GM23338 (cell line): Measurements from ENCODE around the gene CCDC74B. TPM values are rescaled to one million over a fixed set of nuclear protein-coding genes. Genes with fewer than 3 reads are reported as not detected.
"Not testable (repeated sequence)": the region's sequence is repeated elsewhere in the genome, so short reads cannot be mapped to it uniquely, and the experiment has no call there.

Source experiments
- ATAC-seq: fragments of 200-7000 bp; cut with Tn5 transposase; 3 replicates; pipeline ENCODE4 v1.9.1; 2020
- DNase-seq: peaks from one replicate; pipeline ENCODE4 v3.0.0-alpha.2; 2015; ENCODE audit warnings: low spot score
- H2AFZ ChIP-seq: fragments of 200-600 bp; sonication (generic); 2 replicates; pipeline ENCODE4 v1.8.0; 2016; ENCODE audit warnings: antibody characterized with exemption, mild to moderate bottlenecking, moderate library complexity
- H3F3A ChIP-seq: fragments of 200-600 bp; sonication (generic); replicated peaks from 2 replicates; pipeline ENCODE4 v1.8.0; 2017; ENCODE audit warnings: antibody characterized with exemption, mixed run types, low read depth
- H3K27ac ChIP-seq: fragments of 200-600 bp; sonication (generic); 2 replicates; pipeline ENCODE4 v1.6.1; 2016; ENCODE audit warnings: low read depth
- H3K27me3 ChIP-seq: fragments of 200-600 bp; sonication (generic); 2 replicates; pipeline ENCODE4 v1.8.0; 2016; ENCODE audit warnings: mild to moderate bottlenecking, mixed run types, moderate library complexity; ENCODE audit not compliant: insufficient read depth
- H3K36me3 ChIP-seq: fragments of 200-600 bp; sonication (generic); 2 replicates; pipeline ENCODE4 v1.8.0; 2016; ENCODE audit warnings: mild to moderate bottlenecking; ENCODE audit not compliant: insufficient read depth
- H3K4me1 ChIP-seq: fragments of 200-600 bp; sonication (generic); 2 replicates; pipeline ENCODE4 v1.8.0; 2016; ENCODE audit warnings: mild to moderate bottlenecking, moderate library complexity; ENCODE audit not compliant: insufficient read depth
- H3K4me2 ChIP-seq: fragments of 200-600 bp; sonication (generic); 2 replicates; pipeline ENCODE4 v1.7.1; 2017; ENCODE audit warnings: mixed run types
- H3K4me3 ChIP-seq: fragments of 200-600 bp; sonication (generic); 2 replicates; pipeline ENCODE4 v1.6.1; 2016; ENCODE audit warnings: mixed run types
- H3K79me2 ChIP-seq: fragments of 200-600 bp; sonication (generic); replicated peaks from 2 replicates; pipeline ENCODE4 v1.8.0; 2017; ENCODE audit warnings: mild to moderate bottlenecking; ENCODE audit not compliant: insufficient read depth
- H3K9me2 ChIP-seq: fragments of 200-600 bp; sonication (generic); 2 replicates; pipeline ENCODE4 v1.8.0; 2017; ENCODE audit not compliant: insufficient read depth
- H4K20me1 ChIP-seq: fragments of 200-600 bp; sonication (generic); replicated peaks from 2 replicates; pipeline ENCODE4 v1.8.0; 2017; ENCODE audit warnings: mild to moderate bottlenecking; ENCODE audit not compliant: insufficient read depth
- H3K27ac Mint-ChIP-seq: 2 replicates; pipeline ENCODE4 v1.8.0; 2020; ENCODE audit warnings: inconsistent platforms, mild to moderate bottlenecking, moderate library complexity, mixed read lengths
- H3K27me3 Mint-ChIP-seq: 3 replicates; pipeline ENCODE4 v1.8.0; 2022; ENCODE audit warnings: low read depth, mild to moderate bottlenecking, moderate library complexity, mixed read lengths, inconsistent platforms; ENCODE audit not compliant: insufficient read depth, poor library complexity
- H3K36me3 Mint-ChIP-seq: 3 replicates; pipeline ENCODE4 v1.8.0; 2021; ENCODE audit warnings: low read depth, mild to moderate bottlenecking, inconsistent platforms, moderate library complexity, mixed read lengths
- H3K4me1 Mint-ChIP-seq: 3 replicates; pipeline ENCODE4 v1.8.0; 2020; ENCODE audit warnings: mild to moderate bottlenecking, inconsistent platforms, mixed read lengths
- H3K4me3 Mint-ChIP-seq: 3 replicates; pipeline ENCODE4 v1.8.0; 2021; ENCODE audit warnings: moderate library complexity, mild to moderate bottlenecking, inconsistent platforms, mixed read lengths
- H3K9me3 Mint-ChIP-seq: 3 replicates; pipeline ENCODE4 v1.8.0; 2020; ENCODE audit warnings: moderate library complexity, mild to moderate bottlenecking, inconsistent platforms, mixed read lengths
- EZH2 ChIP-seq: fragments of 200-600 bp; sonication (generic); IDR thresholded peaks from one replicate; pipeline ENCODE4 v1.8.0; 2017; ENCODE audit warnings: antibody characterized with exemption, mild to moderate bottlenecking, low read depth; ENCODE audit not compliant: unreplicated experiment
- ZNF114 ChIP-seq: fragments of 250-450 bp; sonication (Bioruptor Pico); IDR thresholded peaks from 2 replicates; pipeline ENCODE4 v1.5.0; 2020; ENCODE audit warnings: mild to moderate bottlenecking, moderate library complexity
- polyA plus RNA-seq: library from polyadenylated mRNA; unstranded; fragments of >200 nt; fragmentation: Nextera tagmentation; extraction: Ambion mirVana; gene quantifications from 2 replicates; pipeline ENCODE4 v1.2.1, GENCODE V29; 2016
- total RNA-seq: library from RNA; depleted of rRNA; stranded (reverse); fragments of >200 nt; shearing (Covaris generic); gene quantifications from 2 replicates; pipeline ENCODE4 v1.2.3, GENCODE V29; 2014
- TF ChIP-seq, protein P1 (sequence below): IDR thresholded peaks from one replicate; pipeline ENCODE4 v1.6.1; 2018; ENCODE audit warnings: antibody characterized with exemption; ENCODE audit not compliant: unreplicated experiment

The CCDC74B gene
- total and polyA plus RNA-seq, 2 experiments from 2014 or later: 16.4 to 34.5 TPM

DNA sequence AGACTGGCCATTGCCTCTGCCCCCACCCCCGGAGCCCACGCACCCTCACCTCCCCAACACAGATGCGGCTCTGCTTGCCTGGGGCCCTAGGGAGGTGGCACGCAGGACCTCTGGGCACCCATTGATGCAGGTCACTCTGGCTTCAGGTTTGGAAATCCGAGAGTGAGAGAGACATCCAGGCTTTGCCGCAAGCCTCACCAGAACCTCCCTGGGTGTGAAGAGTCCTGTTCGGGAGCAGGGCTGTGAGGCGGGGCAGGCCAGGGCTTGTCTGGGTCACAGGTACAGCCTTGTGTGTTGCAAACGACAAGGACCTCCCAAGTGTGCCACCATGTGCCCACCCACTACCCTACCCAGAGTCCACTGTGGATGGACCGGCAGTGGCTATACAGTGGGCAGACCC is 8.4 kb downstream of the CCDC74B start:
- not testable (repeated sequence) for H2AFZ ChIP-seq, H3K27ac Mint-ChIP-seq, ATAC-seq, H3K4me3 Mint-ChIP-seq, H3F3A ChIP-seq, H3K27ac ChIP-seq, H3K4me1 ChIP-seq, H3K27me3 Mint-ChIP-seq, H3K4me3 ChIP-seq, H3K4me2 ChIP-seq, DNase-seq, H3K9me2 ChIP-seq, H3K36me3 ChIP-seq, H3K9me3 Mint-ChIP-seq, H3K79me2 ChIP-seq, H4K20me1 ChIP-seq, H3K27me3 ChIP-seq, H3K4me1 Mint-ChIP-seq, H3K36me3 Mint-ChIP-seq

DNA sequence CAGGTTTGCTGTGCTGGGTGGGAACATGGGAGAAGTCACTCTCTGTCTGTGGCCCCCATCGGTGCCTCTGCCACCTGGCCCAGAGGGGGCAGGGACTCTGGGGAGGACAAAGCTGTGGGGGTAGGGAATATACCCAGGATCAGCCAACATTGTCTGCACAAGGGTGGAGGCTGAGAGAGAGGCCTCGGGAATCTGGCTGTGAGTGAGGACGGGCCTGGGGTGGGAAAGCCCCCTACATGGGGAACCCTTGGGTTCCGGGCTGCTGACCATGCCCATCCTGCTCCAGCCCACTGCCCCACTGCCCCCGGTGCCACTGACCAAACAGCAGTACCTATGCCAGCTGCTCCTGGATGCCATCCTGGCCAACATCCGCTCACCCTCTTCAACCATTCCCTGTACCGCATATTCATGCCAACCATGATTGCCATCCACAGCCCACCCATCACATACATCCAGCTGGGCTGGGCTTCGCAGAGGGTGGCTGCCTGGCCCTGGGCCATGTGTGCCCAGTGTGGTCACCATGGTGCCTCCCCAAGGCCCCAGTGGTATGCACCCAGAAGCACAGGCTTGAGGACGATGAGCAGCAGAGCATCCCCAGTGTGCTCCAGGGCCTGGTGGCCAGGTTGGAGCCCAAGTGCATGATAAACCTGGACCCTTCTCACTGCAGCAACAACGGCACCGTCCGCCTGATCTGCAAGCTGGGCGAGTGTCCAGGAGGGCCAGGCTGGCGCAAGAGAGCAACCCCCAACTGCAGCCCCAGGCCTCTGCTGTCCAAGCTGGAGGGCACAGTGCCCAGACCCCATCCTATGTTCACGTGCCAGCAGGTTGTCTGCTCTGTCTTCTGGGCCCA is 9.0 kb downstream of the CCDC74B start:
- H3K9me2 ChIP-seq: no peaks in the 10 kb centered on the region
- Mint-ChIP-seq H3K27ac (no peak overlapping the region), H3K9me3 (no peaks in the 10 kb centered on the region), H3K4me1 (no peaks in the 10 kb centered on the region), H3K36me3 (no peaks in the 10 kb centered on the region), H3K4me3 (no peak overlapping the region), H3K27me3 (peaks cover 2% of the 10 kb centered on the region)
- TF ChIP-seq, protein P1, sequence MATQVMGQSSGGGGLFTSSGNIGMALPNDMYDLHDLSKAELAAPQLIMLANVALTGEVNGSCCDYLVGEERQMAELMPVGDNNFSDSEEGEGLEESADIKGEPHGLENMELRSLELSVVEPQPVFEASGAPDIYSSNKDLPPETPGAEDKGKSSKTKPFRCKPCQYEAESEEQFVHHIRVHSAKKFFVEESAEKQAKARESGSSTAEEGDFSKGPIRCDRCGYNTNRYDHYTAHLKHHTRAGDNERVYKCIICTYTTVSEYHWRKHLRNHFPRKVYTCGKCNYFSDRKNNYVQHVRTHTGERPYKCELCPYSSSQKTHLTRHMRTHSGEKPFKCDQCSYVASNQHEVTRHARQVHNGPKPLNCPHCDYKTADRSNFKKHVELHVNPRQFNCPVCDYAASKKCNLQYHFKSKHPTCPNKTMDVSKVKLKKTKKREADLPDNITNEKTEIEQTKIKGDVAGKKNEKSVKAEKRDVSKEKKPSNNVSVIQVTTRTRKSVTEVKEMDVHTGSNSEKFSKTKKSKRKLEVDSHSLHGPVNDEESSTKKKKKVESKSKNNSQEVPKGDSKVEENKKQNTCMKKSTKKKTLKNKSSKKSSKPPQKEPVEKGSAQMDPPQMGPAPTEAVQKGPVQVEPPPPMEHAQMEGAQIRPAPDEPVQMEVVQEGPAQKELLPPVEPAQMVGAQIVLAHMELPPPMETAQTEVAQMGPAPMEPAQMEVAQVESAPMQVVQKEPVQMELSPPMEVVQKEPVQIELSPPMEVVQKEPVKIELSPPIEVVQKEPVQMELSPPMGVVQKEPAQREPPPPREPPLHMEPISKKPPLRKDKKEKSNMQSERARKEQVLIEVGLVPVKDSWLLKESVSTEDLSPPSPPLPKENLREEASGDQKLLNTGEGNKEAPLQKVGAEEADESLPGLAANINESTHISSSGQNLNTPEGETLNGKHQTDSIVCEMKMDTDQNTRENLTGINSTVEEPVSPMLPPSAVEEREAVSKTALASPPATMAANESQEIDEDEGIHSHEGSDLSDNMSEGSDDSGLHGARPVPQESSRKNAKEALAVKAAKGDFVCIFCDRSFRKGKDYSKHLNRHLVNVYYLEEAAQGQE: no peak
- TF ChIP-seq ZNF114 (CRISPR knock-in tag) (no peak), EZH2 (no peak)
- H3K36me3 ChIP-seq: no peaks in the 10 kb centered on the region
- no peaks in the 10 kb centered on the region for H3K27me3 ChIP-seq
- H3K79me2 ChIP-seq: no peaks in the 10 kb centered on the region
- no peak overlapping the region for H2AFZ ChIP-seq
- ATAC-seq (no peak), DNase-seq (no peak)
- H3F3A ChIP-seq: no peaks in the 10 kb centered on the region
- no peak overlapping the region for H3K4me3 ChIP-seq
- H3K4me2 ChIP-seq: no peak overlapping the region
- no peak overlapping the region for H3K27ac ChIP-seq
- H3K4me1 ChIP-seq: no peaks in the 10 kb centered on the region
- no peaks in the 10 kb centered on the region for H4K20me1 ChIP-seq

DNA sequence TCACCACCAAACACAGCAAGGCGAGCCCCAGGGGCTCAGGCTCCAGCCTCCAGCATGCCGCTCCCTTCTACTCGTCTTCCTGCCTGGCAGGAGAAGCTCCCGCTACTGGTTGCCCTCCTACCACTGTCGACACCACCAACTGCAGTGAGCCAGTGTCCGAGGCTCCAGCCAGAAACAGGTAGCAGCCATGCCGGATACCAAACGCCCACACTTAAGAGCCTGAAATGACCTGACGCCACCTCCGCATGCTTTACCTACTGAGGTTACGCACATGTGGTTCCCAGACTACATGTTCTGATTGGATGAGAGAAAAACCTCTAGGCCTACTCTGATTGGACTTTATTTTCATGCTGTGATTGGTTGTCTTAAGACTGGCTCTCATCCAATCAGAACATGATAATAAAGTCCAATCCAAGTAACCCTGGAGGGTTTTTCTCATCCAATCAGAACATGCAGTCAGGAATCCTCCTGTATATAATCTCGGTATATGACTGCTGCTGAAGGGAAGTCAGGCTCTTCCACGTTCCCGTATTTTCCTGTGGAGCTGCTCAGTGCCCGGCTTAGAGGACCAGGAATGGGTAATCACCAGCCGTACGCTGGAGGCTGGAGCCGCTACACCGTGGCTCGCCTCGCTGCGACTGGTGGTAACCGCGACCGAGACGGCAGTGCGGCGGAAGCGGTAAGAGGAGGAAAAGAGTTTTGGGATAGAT is 15.6 kb downstream of the CCDC74B start, which contains the start of gene POTEF:
TSS of gene POTEF (minus strand) at position 103 of the 710 bp plus-strand sequence. CDS start 8,707 bp downstream, outside the sequence.
- H3K27ac ChIP-seq, H3K9me2 ChIP-seq, H4K20me1 ChIP-seq, H2AFZ ChIP-seq, H3K36me3 ChIP-seq, H3K4me1 ChIP-seq, H3K4me2 ChIP-seq, H3K79me2 ChIP-seq, H3K36me3 Mint-ChIP-seq, H3K27ac Mint-ChIP-seq, H3K4me3 ChIP-seq, H3K9me3 Mint-ChIP-seq, H3K4me1 Mint-ChIP-seq, H3F3A ChIP-seq, H3K27me3 ChIP-seq, H3K27me3 Mint-ChIP-seq: not testable (repeated sequence)
- ATAC-seq (peak; percentile 74), DNase-seq (peak; percentile 10)
- H3K4me3 Mint-ChIP-seq: peak within 1 kb of the TSS; percentile 60; the same call in 2 of the 3 replicates

DNA sequence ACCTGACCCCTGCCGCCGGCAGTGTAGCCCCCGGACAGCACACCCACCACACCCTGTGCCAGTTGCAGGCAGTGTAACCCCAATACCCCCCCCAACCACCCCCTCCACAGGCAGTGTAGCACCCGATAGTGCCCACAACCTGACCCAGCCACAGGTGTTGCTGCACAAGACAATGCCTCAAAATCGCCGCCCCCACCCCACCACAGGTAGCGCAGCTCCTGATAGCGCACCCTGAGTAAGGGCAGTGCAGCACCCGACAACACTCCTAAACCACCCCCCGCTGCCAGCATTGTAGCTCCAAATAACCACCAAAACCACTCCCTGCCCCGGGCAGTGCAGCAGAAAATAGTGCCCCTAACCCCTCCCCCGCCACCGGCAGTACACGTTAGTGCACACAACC is 16.4 kb downstream of the CCDC74B start:
- not testable (repeated sequence) for H4K20me1 ChIP-seq, H3K27ac ChIP-seq, H3K4me2 ChIP-seq, H3K4me1 ChIP-seq, H3K79me2 ChIP-seq, H3K9me2 ChIP-seq, H3K27me3 Mint-ChIP-seq, H3K4me3 ChIP-seq, H3K36me3 ChIP-seq, H3K36me3 Mint-ChIP-seq, H3K27me3 ChIP-seq, H3K4me1 Mint-ChIP-seq, H2AFZ ChIP-seq, H3K9me3 Mint-ChIP-seq, H3K27ac Mint-ChIP-seq, DNase-seq, H3F3A ChIP-seq
- H3K4me3 Mint-ChIP-seq: peak overlapping the region; percentile 29; the same call in 1 of the 3 replicates
- peak; percentile 18 for ATAC-seq
